ENCODE measurements around the gene IMMP2L. TPM values are rescaled to one million over a fixed set of nuclear protein-coding genes. Genes with fewer than 3 reads are reported as not detected.
A peak's percentile ranks its signal among the peaks of the same experiment; 100 is the strongest.

The IMMP2L gene
- polyA plus RNA-seq, 2 of the 4 experiments (the other 2 are of a cell fraction) = 16.1 to 23.8 TPM

DNA sequence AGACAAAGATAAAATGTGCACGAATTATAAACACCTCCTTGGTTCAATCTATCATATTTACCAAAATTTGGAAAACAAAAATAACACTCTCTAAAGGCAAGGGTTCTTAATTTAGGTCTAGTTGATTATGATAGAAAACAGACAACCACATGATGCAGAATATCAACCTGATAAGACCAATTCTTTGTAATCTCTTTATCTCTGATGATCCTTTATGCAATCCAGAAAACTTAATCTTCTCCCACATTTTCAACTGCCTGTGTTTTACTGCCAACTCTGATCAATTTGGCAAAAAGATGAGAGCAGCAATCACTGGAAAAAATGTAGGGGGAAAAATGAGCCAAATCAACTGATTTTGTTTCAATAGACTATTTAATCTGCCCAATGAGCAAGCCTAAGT, 322.9 kb downstream of the IMMP2L start:
- Histone ChIP-seq H3K9me3 (0 out of 3 replicates have a peak, but pooled peaks cover 6% of the 10 kb centered on the region), H3K27ac (no peak overlapping the region), H3K4me3 (no peak overlapping the region), H3K4me2 (no peak overlapping the region), H3K4me1 (no peaks in the 10 kb centered on the region)
- no peak for DNase-seq (ENCODE audit: low read depth in 1 of 2, low spot score in 1 of 2)
- no peak for FAIRE-seq
- ATAC-seq = no peak
- no peak for TF ChIP-seq MYC (IDR thresholded peaks at IDR 0.05; ENCODE audit: borderline replicate concordance, low read length)
- TF ChIP-seq JUN (IDR thresholded peaks at IDR 0.05) = no peak
- no peak for TF ChIP-seq RARB (CRISPR knock-in tag; IDR thresholded peaks at IDR 0.05)
- TF ChIP-seq FOXS1 (CRISPR knock-in tag; IDR thresholded peaks at IDR 0.05) = no peak
- no peak for TF ChIP-seq CHD2 (IDR thresholded peaks at IDR 0.05; ENCODE audit: low read length, partially characterized antibody)
- TF ChIP-seq HOXB5 (CRISPR knock-in tag; IDR thresholded peaks at IDR 0.05) = no peak
- TF ChIP-seq EP300 (IDR thresholded peaks at IDR 0.05) = no peak
- TF ChIP-seq FOSL2 (IDR thresholded peaks at IDR 0.05) = no peak
- TF ChIP-seq FOSL2 (CRISPR knock-in tag; IDR thresholded peaks at IDR 0.05) = no peak
- TF ChIP-seq MAFK (IDR thresholded peaks at IDR 0.05; ENCODE audit: partially characterized antibody) = no peak
- TF ChIP-seq ATOH8 (CRISPR knock-in tag; IDR thresholded peaks at IDR 0.05; ENCODE audit: low read depth) = no peak
- no peak for TF ChIP-seq RCOR1 (IDR thresholded peaks at IDR 0.05; ENCODE audit: low read depth, low read length)
- no peak for TF ChIP-seq E2F6 (IDR thresholded peaks at IDR 0.05; ENCODE audit: borderline replicate concordance, low read depth)
- no peak for TF ChIP-seq POLR2AphosphoS2 (conservative IDR thresholded peaks at IDR 0.05; ENCODE audit: low read length)
- no peak for TF ChIP-seq RNF2 (IDR thresholded peaks at IDR 0.05; ENCODE audit: borderline replicate concordance, low read depth)
- TF ChIP-seq TFCP2L1 (CRISPR knock-in tag; IDR thresholded peaks at IDR 0.05) = no peak
- no peak for TF ChIP-seq EHF (CRISPR knock-in tag; IDR thresholded peaks at IDR 0.05)
- no peak for TF ChIP-seq KDM5A (IDR thresholded peaks at IDR 0.05)
- TF ChIP-seq EHMT2 (IDR thresholded peaks at IDR 0.05; ENCODE audit: low read depth) = no peak
- TF ChIP-seq SMC3 (IDR thresholded peaks at IDR 0.05) = no peak
- no peak for TF ChIP-seq MAZ (IDR thresholded peaks at IDR 0.05; ENCODE audit: borderline replicate concordance, low read depth, low read length)
- ChIA-PET POLR2A (no interaction called here), CTCF (no interaction called here)
- 58% methylated on average over 1 of the region's 1 CpG for WGBS (ENCODE audit: missing lambda C conversion rate)

- Histone ChIP-seq H3K4me3 (no peak overlapping the region), H3K9me3 (0 out of 3 replicates have a peak, but pooled peaks cover 6% of the 10 kb centered on the region), H3K4me1 (no peaks in the 10 kb centered on the region), H3K4me2 (peak overlapping the region; percentile 17; the same call in 2 of the 3 replicates), H3K27ac (no peak overlapping the region)
- FAIRE-seq (no peak), ATAC-seq (no peak), DNase-seq (ENCODE audit: low read depth in 1 of 2, low spot score in 1 of 2) (no peak)
- CTCF ChIA-PET = no interaction called here
- no peak for TF ChIP-seq EHF (CRISPR knock-in tag; IDR thresholded peaks at IDR 0.05)
- no peak for TF ChIP-seq CBX8 (IDR thresholded peaks at IDR 0.05)
- TF ChIP-seq GATA3 (IDR thresholded peaks at IDR 0.05; ENCODE audit: borderline replicate concordance) = no peak
- no peak for TF ChIP-seq TP53 (CRISPR knock-in tag; IDR thresholded peaks at IDR 0.05)
- TF ChIP-seq JUNB (IDR thresholded peaks at IDR 0.05) = no peak
- no peak for TF ChIP-seq CEBPB (IDR thresholded peaks at IDR 0.05)
- TF ChIP-seq, protein P1, sequence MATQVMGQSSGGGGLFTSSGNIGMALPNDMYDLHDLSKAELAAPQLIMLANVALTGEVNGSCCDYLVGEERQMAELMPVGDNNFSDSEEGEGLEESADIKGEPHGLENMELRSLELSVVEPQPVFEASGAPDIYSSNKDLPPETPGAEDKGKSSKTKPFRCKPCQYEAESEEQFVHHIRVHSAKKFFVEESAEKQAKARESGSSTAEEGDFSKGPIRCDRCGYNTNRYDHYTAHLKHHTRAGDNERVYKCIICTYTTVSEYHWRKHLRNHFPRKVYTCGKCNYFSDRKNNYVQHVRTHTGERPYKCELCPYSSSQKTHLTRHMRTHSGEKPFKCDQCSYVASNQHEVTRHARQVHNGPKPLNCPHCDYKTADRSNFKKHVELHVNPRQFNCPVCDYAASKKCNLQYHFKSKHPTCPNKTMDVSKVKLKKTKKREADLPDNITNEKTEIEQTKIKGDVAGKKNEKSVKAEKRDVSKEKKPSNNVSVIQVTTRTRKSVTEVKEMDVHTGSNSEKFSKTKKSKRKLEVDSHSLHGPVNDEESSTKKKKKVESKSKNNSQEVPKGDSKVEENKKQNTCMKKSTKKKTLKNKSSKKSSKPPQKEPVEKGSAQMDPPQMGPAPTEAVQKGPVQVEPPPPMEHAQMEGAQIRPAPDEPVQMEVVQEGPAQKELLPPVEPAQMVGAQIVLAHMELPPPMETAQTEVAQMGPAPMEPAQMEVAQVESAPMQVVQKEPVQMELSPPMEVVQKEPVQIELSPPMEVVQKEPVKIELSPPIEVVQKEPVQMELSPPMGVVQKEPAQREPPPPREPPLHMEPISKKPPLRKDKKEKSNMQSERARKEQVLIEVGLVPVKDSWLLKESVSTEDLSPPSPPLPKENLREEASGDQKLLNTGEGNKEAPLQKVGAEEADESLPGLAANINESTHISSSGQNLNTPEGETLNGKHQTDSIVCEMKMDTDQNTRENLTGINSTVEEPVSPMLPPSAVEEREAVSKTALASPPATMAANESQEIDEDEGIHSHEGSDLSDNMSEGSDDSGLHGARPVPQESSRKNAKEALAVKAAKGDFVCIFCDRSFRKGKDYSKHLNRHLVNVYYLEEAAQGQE (IDR thresholded peaks at IDR 0.05) = no peak
- TF ChIP-seq MAFK (IDR thresholded peaks at IDR 0.05; ENCODE audit: partially characterized antibody) = no peak
- no peak for TF ChIP-seq ZFP36 (IDR thresholded peaks at IDR 0.05; ENCODE audit: borderline replicate concordance, partially characterized antibody)
- no peak for TF ChIP-seq FOXS1 (CRISPR knock-in tag; IDR thresholded peaks at IDR 0.05)
- TF ChIP-seq ESRRA (IDR thresholded peaks at IDR 0.05; ENCODE audit: borderline replicate concordance, low read length) = no peak
- no peak for TF ChIP-seq NPAS2 (CRISPR knock-in tag; IDR thresholded peaks at IDR 0.05; ENCODE audit: borderline replicate concordance)
- TF ChIP-seq CTCF (IDR thresholded peaks at IDR 0.05) = no peak
- no peak for TF ChIP-seq EP300 (IDR thresholded peaks at IDR 0.05)
- TF ChIP-seq, protein P2, sequence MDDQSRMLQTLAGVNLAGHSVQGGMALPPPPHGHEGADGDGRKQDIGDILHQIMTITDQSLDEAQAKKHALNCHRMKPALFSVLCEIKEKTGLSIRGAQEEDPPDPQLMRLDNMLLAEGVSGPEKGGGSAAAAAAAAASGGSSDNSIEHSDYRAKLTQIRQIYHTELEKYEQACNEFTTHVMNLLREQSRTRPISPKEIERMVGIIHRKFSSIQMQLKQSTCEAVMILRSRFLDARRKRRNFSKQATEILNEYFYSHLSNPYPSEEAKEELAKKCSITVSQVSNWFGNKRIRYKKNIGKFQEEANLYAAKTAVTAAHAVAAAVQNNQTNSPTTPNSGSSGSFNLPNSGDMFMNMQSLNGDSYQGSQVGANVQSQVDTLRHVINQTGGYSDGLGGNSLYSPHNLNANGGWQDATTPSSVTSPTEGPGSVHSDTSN (IDR thresholded peaks at IDR 0.05) = no peak
- POLR2A ChIA-PET = no interaction called here
- 83% methylated on average over 1 of the region's 1 CpG for WGBS (ENCODE audit: missing lambda C conversion rate)
These were observed 323.4 kb downstream of the IMMP2L start for GRCh38 chr7:111238886-111239285.

Data from A549 (cell line).